ENCODE measurements around the gene UBTF. TPM values are rescaled to one million over a fixed set of nuclear protein-coding genes. Genes with fewer than 3 reads are reported as not detected.

The UBTF gene
- polyA plus RNA-seq, 1 donor (not counting 4 experiments of a cell fraction or from before 2014, with no cell fraction given): 23.0 TPM

GRCh38 chr17:44211281-44212265, 7.9 kb downstream of the UBTF start:
- peaks cover 49 to 56% of the 10 kb centered on the region in 2 experiments for H3K36me3 ChIP-seq (ENCODE audit: control insufficient read depth in 2 of 2, extremely low read depth in 1 of 2, insufficient read depth in 2 of 2, low read length in 2 of 2)
- H3K4me2 ChIP-seq (ENCODE audit: control insufficient read depth, extremely low read depth, insufficient read depth, low read depth, low read length): no peak overlapping the region
- dilution Hi-C loops (cut with MboI; ENCODE audit: extremely low pct_ligation_motif_present, low sequenced_read_pairs): no loop called here

GRCh38 chr17:44210342-44211192, 8.9 kb downstream of the UBTF start:
- Histone ChIP-seq H3K9ac (ENCODE audit: control insufficient read depth, extremely low read depth, insufficient read depth, low read length) (peak overlapping the region; percentile 9), H3K36me3 (ENCODE audit: control insufficient read depth in 2 of 2, extremely low read depth in 1 of 2, insufficient read depth in 2 of 2, low read length in 2 of 2) (peaks cover 44 to 49% of the 10 kb centered on the region in 2 experiments), H3K4me2 (ENCODE audit: control insufficient read depth, extremely low read depth, insufficient read depth, low read depth, low read length) (peak overlapping the region; percentile 6), H3K27ac (ENCODE audit: control insufficient read depth, insufficient read depth, low read length) (peak overlapping the region; percentile 13), H4K20me1 (ENCODE audit: control insufficient read depth, extremely low read depth, insufficient read depth, low read length) (no peaks in the 10 kb centered on the region), H3K9me3 (ENCODE audit: control insufficient read depth, low read depth, low read length) (no peaks in the 10 kb centered on the region), H2AFZ (ENCODE audit: control insufficient read depth, low read length) (no peak overlapping the region), H3K79me2 (ENCODE audit: control insufficient read depth, insufficient read depth, low read length) (no peaks in the 10 kb centered on the region), H3K4me1 (ENCODE audit: control insufficient read depth, extremely low read depth, insufficient read depth, low read length) (peaks cover 28% of the 10 kb centered on the region), H3K9me1 (ENCODE audit: control insufficient read depth, extremely low read depth, insufficient read depth, low read length) (no peaks in the 10 kb centered on the region), H3K27me3 (ENCODE audit: control insufficient read depth, extremely low read depth, insufficient read depth, low read length) (no peaks in the 10 kb centered on the region), H3K4me3 (ENCODE audit: control insufficient read depth in 2 of 3, extremely low read depth in 1 of 3, insufficient read depth in 2 of 3, low read depth in 1 of 3, low read length in 3 of 3) (no peak overlapping the region)
- FAIRE-seq: no peak
- peak; percentile 75 to 87 (median 77) for TF ChIP-seq CTCF (optimal IDR thresholded peaks at IDR 0.05 in 1 of 3, IDR thresholded peaks at IDR 0.05 in 1 of 3, conservative IDR thresholded peaks at IDR 0.05 in 1 of 3; ENCODE audit: extremely low read depth in 1 of 3, insufficient read depth in 2 of 3, low read length in 3 of 3)
- TF ChIP-seq EZH2 (IDR thresholded peaks at IDR 0.05; ENCODE audit: low read length): no peak
- no peak for DNase-seq (ENCODE audit: low read depth, low spot score)
- dilution Hi-C loops (cut with MboI; ENCODE audit: extremely low pct_ligation_motif_present, low sequenced_read_pairs): no loop called here

More at GRCh38 chr17:44211281-44212265, 7.9 kb downstream of the UBTF start:
- Histone ChIP-seq H3K4me1 (ENCODE audit: control insufficient read depth, extremely low read depth, insufficient read depth, low read length) (peaks cover 28% of the 10 kb centered on the region), H4K20me1 (ENCODE audit: control insufficient read depth, extremely low read depth, insufficient read depth, low read length) (no peaks in the 10 kb centered on the region), H3K27ac (ENCODE audit: control insufficient read depth, insufficient read depth, low read length) (no peak overlapping the region), H3K79me2 (ENCODE audit: control insufficient read depth, insufficient read depth, low read length) (peaks cover 3% of the 10 kb centered on the region), H3K9ac (ENCODE audit: control insufficient read depth, extremely low read depth, insufficient read depth, low read length) (no peak overlapping the region), H3K4me3 (ENCODE audit: control insufficient read depth in 2 of 3, extremely low read depth in 1 of 3, insufficient read depth in 2 of 3, low read depth in 1 of 3, low read length in 3 of 3) (no peak overlapping the region), H3K9me1 (ENCODE audit: control insufficient read depth, extremely low read depth, insufficient read depth, low read length) (no peaks in the 10 kb centered on the region), H3K27me3 (ENCODE audit: control insufficient read depth, extremely low read depth, insufficient read depth, low read length) (no peaks in the 10 kb centered on the region), H2AFZ (ENCODE audit: control insufficient read depth, low read length) (no peak overlapping the region), H3K9me3 (ENCODE audit: control insufficient read depth, low read depth, low read length) (no peaks in the 10 kb centered on the region)
- TF ChIP-seq CTCF (optimal IDR thresholded peaks at IDR 0.05 in 1 of 3, IDR thresholded peaks at IDR 0.05 in 1 of 3, conservative IDR thresholded peaks at IDR 0.05 in 1 of 3; ENCODE audit: extremely low read depth in 1 of 3, insufficient read depth in 2 of 3, low read length in 3 of 3) (no peak), EZH2 (IDR thresholded peaks at IDR 0.05; ENCODE audit: low read length) (no peak)
- no peak for DNase-seq (ENCODE audit: low read depth, low spot score)
- FAIRE-seq: no peak
